ENCODE results near the gene ST6GALNAC6.

Gene ST6GALNAC6

DNA sequence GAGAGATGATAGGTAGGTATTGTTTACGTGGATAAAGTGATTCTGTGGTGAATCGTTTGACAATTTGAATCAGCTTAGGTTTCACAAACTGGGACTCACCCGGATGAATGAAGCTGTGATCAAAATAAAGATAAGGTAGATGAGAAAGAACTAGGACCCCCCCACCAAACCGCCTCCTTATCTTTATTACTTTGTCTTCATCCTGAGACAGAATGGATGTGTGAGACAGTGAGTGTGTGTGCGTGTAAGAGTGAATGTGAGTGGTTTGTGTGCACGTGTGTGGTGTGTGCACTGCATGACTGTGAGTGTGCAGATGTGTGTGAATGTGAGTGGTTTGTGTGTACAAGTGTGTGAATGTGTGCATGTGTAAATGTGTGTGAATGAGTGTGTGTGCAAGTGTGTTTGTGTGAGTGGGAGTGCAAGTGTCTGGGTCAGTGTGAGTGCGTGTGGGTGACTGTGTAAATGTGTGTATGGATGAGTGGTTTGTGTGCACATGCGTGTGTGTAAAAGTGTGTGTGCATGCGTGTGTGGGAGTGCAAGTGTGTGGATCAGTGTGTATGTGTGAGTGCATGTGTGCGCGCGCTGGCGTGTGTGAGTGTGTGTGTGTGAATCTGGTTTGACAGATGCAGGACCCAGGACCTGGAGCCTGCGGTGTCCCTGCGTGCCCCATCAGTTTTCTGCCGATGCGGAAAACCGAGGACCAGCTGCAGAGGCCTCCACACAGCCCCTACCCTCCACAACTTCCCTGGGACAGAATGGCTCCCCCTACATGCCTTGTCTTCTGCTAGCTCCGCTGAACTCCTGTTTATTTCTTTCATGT is 33.5 kb downstream of the ST6GALNAC6 start:
- no peaks in the 10 kb centered on the region for H3K9me3 ChIP-seq (ENCODE audit: severe bottlenecking)
- H3K4me3 ChIP-seq (ENCODE audit: severe bottlenecking) = no peak overlapping the region
- no peak overlapping the region for H3K27ac ChIP-seq (ENCODE audit: poor library complexity, severe bottlenecking)
- ATAC-seq (ENCODE audit: low read depth) = no peak
- no peaks in the 10 kb centered on the region for H3K4me1 ChIP-seq (ENCODE audit: insufficient read depth, poor library complexity, severe bottlenecking)
- peaks cover 4% of the 10 kb centered on the region; the same call in 1 of the 2 replicates for H3K36me3 ChIP-seq (ENCODE audit: low read depth)
- H3K27me3 ChIP-seq (ENCODE audit: insufficient read depth, poor library complexity, severe bottlenecking) = no peaks in the 10 kb centered on the region
- no peak for DNase-seq (ENCODE audit: low spot score)
- TF ChIP-seq, protein P1, sequence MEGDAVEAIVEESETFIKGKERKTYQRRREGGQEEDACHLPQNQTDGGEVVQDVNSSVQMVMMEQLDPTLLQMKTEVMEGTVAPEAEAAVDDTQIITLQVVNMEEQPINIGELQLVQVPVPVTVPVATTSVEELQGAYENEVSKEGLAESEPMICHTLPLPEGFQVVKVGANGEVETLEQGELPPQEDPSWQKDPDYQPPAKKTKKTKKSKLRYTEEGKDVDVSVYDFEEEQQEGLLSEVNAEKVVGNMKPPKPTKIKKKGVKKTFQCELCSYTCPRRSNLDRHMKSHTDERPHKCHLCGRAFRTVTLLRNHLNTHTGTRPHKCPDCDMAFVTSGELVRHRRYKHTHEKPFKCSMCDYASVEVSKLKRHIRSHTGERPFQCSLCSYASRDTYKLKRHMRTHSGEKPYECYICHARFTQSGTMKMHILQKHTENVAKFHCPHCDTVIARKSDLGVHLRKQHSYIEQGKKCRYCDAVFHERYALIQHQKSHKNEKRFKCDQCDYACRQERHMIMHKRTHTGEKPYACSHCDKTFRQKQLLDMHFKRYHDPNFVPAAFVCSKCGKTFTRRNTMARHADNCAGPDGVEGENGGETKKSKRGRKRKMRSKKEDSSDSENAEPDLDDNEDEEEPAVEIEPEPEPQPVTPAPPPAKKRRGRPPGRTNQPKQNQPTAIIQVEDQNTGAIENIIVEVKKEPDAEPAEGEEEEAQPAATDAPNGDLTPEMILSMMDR (IDR thresholded peaks at IDR 0.05; ENCODE audit: poor library complexity, severe bottlenecking) = no peak

DNA sequence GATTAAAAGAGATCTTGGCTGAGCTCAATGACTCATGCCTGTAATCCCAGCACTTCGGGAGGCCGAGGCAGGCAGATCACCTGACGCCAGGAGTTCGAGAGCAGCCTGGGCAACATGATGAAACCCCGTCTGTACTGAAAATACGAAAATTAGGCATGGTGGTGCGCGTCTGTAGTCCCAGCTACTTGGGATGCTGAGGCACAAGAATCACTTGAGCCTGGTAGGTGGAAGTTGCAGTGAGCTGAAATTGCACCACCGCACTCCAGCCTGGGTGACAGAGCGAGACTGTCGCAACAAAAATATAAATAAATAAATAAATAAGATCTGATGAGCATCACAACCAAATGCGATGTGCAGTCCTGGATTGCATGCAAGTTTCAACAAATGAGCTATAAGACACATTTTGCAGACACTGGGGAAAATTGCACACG is 36.2 kb downstream of the ST6GALNAC6 start:
- H3K4me1 ChIP-seq (ENCODE audit: insufficient read depth, poor library complexity, severe bottlenecking) = no peaks in the 10 kb centered on the region
- H3K27ac ChIP-seq (ENCODE audit: poor library complexity, severe bottlenecking) = no peak overlapping the region
- ATAC-seq (ENCODE audit: low read depth) (no peak), DNase-seq (ENCODE audit: low spot score) (no peak)
- TF ChIP-seq, protein P1 (IDR thresholded peaks at IDR 0.05; ENCODE audit: poor library complexity, severe bottlenecking) = no peak
- H3K9me3 ChIP-seq (ENCODE audit: severe bottlenecking) = no peaks in the 10 kb centered on the region
- H3K27me3 ChIP-seq (ENCODE audit: insufficient read depth, poor library complexity, severe bottlenecking) = no peaks in the 10 kb centered on the region
- H3K4me3 ChIP-seq (ENCODE audit: severe bottlenecking) = no peak overlapping the region
- no peaks in the 10 kb centered on the region for H3K36me3 ChIP-seq (ENCODE audit: low read depth)

DNA sequence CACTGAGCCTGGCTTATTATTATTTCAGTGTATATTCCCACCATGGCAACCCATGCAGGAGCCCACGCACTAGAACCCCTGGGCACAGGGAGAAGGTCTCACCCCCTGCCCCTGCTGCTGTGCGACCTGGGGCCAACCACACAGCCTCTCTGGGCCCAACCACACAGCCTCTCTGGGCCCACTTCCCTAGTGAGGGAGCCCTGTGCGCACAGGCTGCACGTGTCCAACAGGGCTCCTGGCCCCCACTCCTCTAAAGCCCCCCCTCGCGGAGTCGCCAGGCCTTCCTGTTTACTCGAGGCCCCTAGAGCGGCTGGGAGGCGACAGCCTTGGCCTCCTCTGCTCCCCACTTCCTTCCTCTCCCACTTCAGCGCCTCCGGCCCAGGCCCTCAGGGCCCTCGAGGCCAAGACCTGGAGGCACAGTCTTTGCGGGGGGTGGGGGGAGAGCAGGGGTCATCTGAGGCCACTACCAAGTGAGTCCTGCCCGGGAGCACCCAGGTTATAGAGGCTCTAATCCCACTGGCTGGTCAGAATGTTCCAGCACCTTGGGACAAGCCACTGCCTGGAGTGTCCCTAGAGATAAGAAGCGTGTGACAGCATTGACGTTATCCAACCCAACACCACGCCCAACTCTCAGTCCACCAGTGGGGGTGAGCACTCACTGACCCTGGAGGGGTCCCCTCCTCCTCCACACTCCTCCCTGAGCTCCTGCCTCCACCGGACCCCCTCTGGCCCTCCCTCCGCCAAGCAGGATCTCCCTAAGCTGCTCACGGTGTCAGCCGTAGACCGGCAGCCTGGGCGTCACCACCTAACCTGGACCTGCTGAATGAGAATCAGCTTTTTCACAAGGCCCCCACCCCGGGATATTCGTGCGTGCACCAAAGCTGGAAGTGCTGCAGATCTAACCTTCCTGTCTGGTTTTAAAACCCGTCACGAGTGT is 37.1 kb downstream of the ST6GALNAC6 start:
- TF ChIP-seq, protein P1 (IDR thresholded peaks at IDR 0.05; ENCODE audit: poor library complexity, severe bottlenecking) = no peak
- Histone ChIP-seq H3K9me3 (ENCODE audit: severe bottlenecking) (no peaks in the 10 kb centered on the region), H3K4me1 (ENCODE audit: insufficient read depth, poor library complexity, severe bottlenecking) (no peaks in the 10 kb centered on the region), H3K27ac (ENCODE audit: poor library complexity, severe bottlenecking) (no peak overlapping the region), H3K4me3 (ENCODE audit: severe bottlenecking) (no peak overlapping the region), H3K36me3 (ENCODE audit: low read depth) (no peaks in the 10 kb centered on the region), H3K27me3 (ENCODE audit: insufficient read depth, poor library complexity, severe bottlenecking) (no peaks in the 10 kb centered on the region)
- DNase-seq (ENCODE audit: low spot score) (no peak), ATAC-seq (ENCODE audit: low read depth) (no peak)

DNA sequence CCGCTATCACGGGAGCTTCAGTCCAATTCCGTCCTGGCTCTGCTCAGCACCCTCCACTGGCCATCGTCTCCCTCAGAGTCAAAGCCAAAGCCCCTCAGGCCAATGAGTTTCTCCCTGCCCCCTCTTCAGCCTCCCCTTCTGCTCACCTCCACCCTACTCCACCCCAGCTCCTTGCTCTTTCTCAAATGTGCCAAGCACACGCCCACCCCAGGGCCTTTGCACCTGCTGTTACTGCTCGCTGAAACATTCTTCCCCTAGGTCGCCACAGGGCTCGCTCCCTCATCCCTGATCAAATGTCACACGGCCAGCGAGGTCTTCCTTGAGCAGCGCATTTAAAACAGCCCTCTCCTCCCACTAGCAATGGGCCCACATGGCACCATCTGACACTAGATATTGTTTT is 38.6 kb downstream of the ST6GALNAC6 start:
- TF ChIP-seq, protein P1 (IDR thresholded peaks at IDR 0.05; ENCODE audit: poor library complexity, severe bottlenecking) = no peak
- H3K4me1 ChIP-seq (ENCODE audit: insufficient read depth, poor library complexity, severe bottlenecking) = no peaks in the 10 kb centered on the region
- DNase-seq (ENCODE audit: low spot score) = no peak
- H3K27ac ChIP-seq (ENCODE audit: poor library complexity, severe bottlenecking) = no peak overlapping the region
- no peak for ATAC-seq (ENCODE audit: low read depth)
- no peaks in the 10 kb centered on the region for H3K36me3 ChIP-seq (ENCODE audit: low read depth)
- H3K27me3 ChIP-seq (ENCODE audit: insufficient read depth, poor library complexity, severe bottlenecking) = no peaks in the 10 kb centered on the region
- no peaks in the 10 kb centered on the region for H3K9me3 ChIP-seq (ENCODE audit: severe bottlenecking)
- H3K4me3 ChIP-seq (ENCODE audit: severe bottlenecking) = no peak overlapping the region
